ENCODE results near the gene RUFY1.

Gene RUFY1

GRCh38 chr5:179603308-179603707 is 53.0 kb downstream of the RUFY1 start:
- no peaks in the 10 kb centered on the region for H3K27me3 ChIP-seq (ENCODE audit: low read length)
- no peak overlapping the region for H3K4me3 ChIP-seq (ENCODE audit: insufficient read depth, low read length, poor library complexity, severe bottlenecking)
- TF ChIP-seq EZH2phosphoT487 (conservative IDR thresholded peaks at IDR 0.05; ENCODE audit: low read length): no peak
- no peak for TF ChIP-seq CTCF (IDR thresholded peaks at IDR 0.05; ENCODE audit: insufficient read depth, low read length, poor library complexity, severe bottlenecking)
- no peaks in the 10 kb centered on the region for H3K79me2 ChIP-seq (ENCODE audit: insufficient read depth, low read length)
- H3K4me2 ChIP-seq (ENCODE audit: low read depth, low read length, poor library complexity, severe bottlenecking): no peak overlapping the region
- H3K36me3 ChIP-seq (ENCODE audit: low read length): no peaks in the 10 kb centered on the region
- peaks cover 8% of the 10 kb centered on the region; the same call in 1 of the 2 replicates for H3F3A ChIP-seq (ENCODE audit: insufficient read depth)
- H3K9me3 ChIP-seq (ENCODE audit: insufficient read depth, low read length): no peaks in the 10 kb centered on the region
- H3K27ac ChIP-seq (ENCODE audit: low read depth, low read length): no peak overlapping the region
- no peaks in the 10 kb centered on the region for H3K9me2 ChIP-seq (replicated peaks; ENCODE audit: insufficient read depth, low read length)
- H3K9ac ChIP-seq (ENCODE audit: low read length): no peak overlapping the region
- H4K20me1 ChIP-seq (ENCODE audit: low read depth, low read length): no peaks in the 10 kb centered on the region
- H2AFZ ChIP-seq (ENCODE audit: low read depth, low read length, severe bottlenecking): no peak overlapping the region

DNA sequence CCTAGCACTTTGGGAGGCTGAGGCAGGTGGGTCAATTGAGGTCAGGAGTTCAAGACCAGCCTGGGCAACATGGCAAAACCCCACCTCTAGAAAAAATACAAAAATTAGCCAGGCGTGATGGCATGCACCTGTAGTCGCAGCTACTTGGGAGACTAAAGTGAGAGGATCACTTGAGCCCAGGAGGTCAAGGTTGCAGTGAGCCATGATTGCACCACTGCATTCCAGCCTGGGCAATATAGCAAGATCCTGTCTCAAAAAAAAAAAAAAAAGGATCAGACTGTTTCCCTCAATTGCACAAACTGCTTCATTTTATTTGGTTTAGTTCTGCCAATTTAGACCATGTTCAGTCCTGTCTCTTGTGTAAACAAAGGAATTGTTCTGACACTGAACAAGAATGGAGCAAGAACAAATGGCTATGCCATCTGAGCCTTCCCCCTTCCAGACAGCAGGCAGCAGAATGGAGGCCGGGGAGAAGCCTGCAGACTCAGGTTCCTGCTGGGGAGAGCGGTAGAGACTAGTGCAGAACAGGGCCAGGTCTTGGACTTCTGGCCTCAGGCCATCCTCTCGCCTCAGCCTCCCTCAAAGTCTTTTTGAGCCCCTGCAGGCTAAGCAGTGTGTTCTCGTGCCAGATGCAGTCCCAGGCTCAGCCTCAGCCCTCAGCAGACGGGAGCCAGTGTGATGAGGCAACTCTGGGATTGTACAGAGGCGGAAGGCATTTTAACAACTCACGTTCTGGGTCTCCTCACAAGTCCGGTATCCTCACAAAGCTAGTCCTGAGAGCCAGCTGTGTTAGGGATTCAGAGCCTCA is 54.9 kb downstream of the RUFY1 start:
- Histone ChIP-seq H3K4me2 (ENCODE audit: low read depth, low read length, poor library complexity, severe bottlenecking) (no peak overlapping the region), H3K9ac (ENCODE audit: low read length) (no peak overlapping the region)

GRCh38 chr5:179606071-179606909 is 55.9 kb downstream of the RUFY1 start:
- peaks cover 29% of the 10 kb centered on the region for H3F3A ChIP-seq (ENCODE audit: insufficient read depth)
- no peak for TF ChIP-seq CTCF (IDR thresholded peaks at IDR 0.05; ENCODE audit: insufficient read depth, low read length, poor library complexity, severe bottlenecking)
- no peak for TF ChIP-seq EZH2phosphoT487 (conservative IDR thresholded peaks at IDR 0.05; ENCODE audit: low read length)
- no peaks in the 10 kb centered on the region for H3K9me3 ChIP-seq (ENCODE audit: insufficient read depth, low read length)
- no peak overlapping the region for H3K4me2 ChIP-seq (ENCODE audit: low read depth, low read length, poor library complexity, severe bottlenecking)
- no peaks in the 10 kb centered on the region for H3K27me3 ChIP-seq (ENCODE audit: low read length)
- no peak overlapping the region for H2AFZ ChIP-seq (ENCODE audit: low read depth, low read length, severe bottlenecking)
- H3K9me2 ChIP-seq (replicated peaks; ENCODE audit: insufficient read depth, low read length): no peaks in the 10 kb centered on the region
- no peak overlapping the region for H3K4me3 ChIP-seq (ENCODE audit: insufficient read depth, low read length, poor library complexity, severe bottlenecking)
- H3K79me2 ChIP-seq (ENCODE audit: insufficient read depth, low read length): no peaks in the 10 kb centered on the region
- H3K36me3 ChIP-seq (ENCODE audit: low read length): no peaks in the 10 kb centered on the region
- H3K27ac ChIP-seq (ENCODE audit: low read depth, low read length): no peak overlapping the region
- H3K9ac ChIP-seq (ENCODE audit: low read length): no peak overlapping the region
- no peaks in the 10 kb centered on the region for H4K20me1 ChIP-seq (ENCODE audit: low read depth, low read length)

More for the DNA sequence above, 54.9 kb downstream of the RUFY1 start:
- no peaks in the 10 kb centered on the region for H3K79me2 ChIP-seq (ENCODE audit: insufficient read depth, low read length)
- no peak overlapping the region for H3K4me3 ChIP-seq (ENCODE audit: insufficient read depth, low read length, poor library complexity, severe bottlenecking)
- no peaks in the 10 kb centered on the region for H3K9me2 ChIP-seq (replicated peaks; ENCODE audit: insufficient read depth, low read length)
- H3K36me3 ChIP-seq (ENCODE audit: low read length): no peaks in the 10 kb centered on the region
- no peaks in the 10 kb centered on the region for H4K20me1 ChIP-seq (ENCODE audit: low read depth, low read length)
- no peak for TF ChIP-seq EZH2phosphoT487 (conservative IDR thresholded peaks at IDR 0.05; ENCODE audit: low read length)
- no peak for TF ChIP-seq CTCF (IDR thresholded peaks at IDR 0.05; ENCODE audit: insufficient read depth, low read length, poor library complexity, severe bottlenecking)
- no peak overlapping the region for H3K27ac ChIP-seq (ENCODE audit: low read depth, low read length)
- no peak overlapping the region for H2AFZ ChIP-seq (ENCODE audit: low read depth, low read length, severe bottlenecking)
- no peaks in the 10 kb centered on the region for H3K9me3 ChIP-seq (ENCODE audit: insufficient read depth, low read length)
- H3K27me3 ChIP-seq (ENCODE audit: low read length): no peaks in the 10 kb centered on the region
- peaks cover 19% of the 10 kb centered on the region for H3F3A ChIP-seq (ENCODE audit: insufficient read depth)
